Stimulated activated CD8-positive, alpha-beta memory T cell treated with anti-CD3 and anti-CD28 coated beads, Interleukin-4, amount 100 ng/mL, for 4 hours (primary cell): Measurements from ENCODE around the gene PKNOX1.
"Not testable (repeated sequence)": the region's sequence is repeated elsewhere in the genome, so short reads cannot be mapped to it uniquely, and the experiment has no call there.

ENCODE experiments used
- DNase-seq, 2 donors: peaks; one replicate each; pipeline ENCODE4 v3.0.0-alpha.2; 2020; ENCODE audit warnings: low read depth in 2 of 2, low spot score in 1 of 2

Gene PKNOX1

GRCh38 chr21:43044547-43044946 is 70.2 kb downstream of the PKNOX1 start:
- not testable (repeated sequence) for DNase-seq

- DNase-seq, result not testable (repeated sequence)
Measured at GRCh38 chr21:43045165-43045875, 71.0 kb downstream of the PKNOX1 start.

GRCh38 chr21:43045876-43046821 is 71.8 kb downstream of the PKNOX1 start:
- not testable (repeated sequence) for DNase-seq

- not testable (repeated sequence) for DNase-seq
Measured at GRCh38 chr21:43053112-43053511, 78.8 kb downstream of the PKNOX1 start.

- DNase-seq, result not testable (repeated sequence)
Measured at GRCh38 chr21:43062955-43063664, 88.7 kb downstream of the PKNOX1 start.

GRCh38 chr21:43064265-43064917 is 90.0 kb downstream of the PKNOX1 start:
- DNase-seq, result not testable (repeated sequence)

GRCh38 chr21:43065991-43066390 is 91.6 kb downstream of the PKNOX1 start:
- DNase-seq, result not testable (repeated sequence)

- DNase-seq, result not testable (repeated sequence)
Measured at GRCh38 chr21:43066690-43067089, 92.3 kb downstream of the PKNOX1 start.

GRCh38 chr21:43068065-43068464 is 93.7 kb downstream of the PKNOX1 start:
- DNase-seq, result not testable (repeated sequence)

- DNase-seq, result not testable (repeated sequence)
Measured at GRCh38 chr21:43069682-43070081, 95.3 kb downstream of the PKNOX1 start.

- not testable (repeated sequence) for DNase-seq
Measured at GRCh38 chr21:43072742-43073141, 98.4 kb downstream of the PKNOX1 start.

- not testable (repeated sequence) for DNase-seq
Measured at GRCh38 chr21:43074401-43075169, 100.2 kb downstream of the PKNOX1 start.

GRCh38 chr21:43075170-43076022 is 101.0 kb downstream of the PKNOX1 start, which contains the start of gene CBS:
CBS (minus strand) TSS chr21:43075835; CDS start chr21:43072193, 3,642 bp downstream.
- DNase-seq, result not testable (repeated sequence)

- not testable (repeated sequence) for DNase-seq
Measured at GRCh38 chr21:43076023-43076637, 101.8 kb downstream of the PKNOX1 start.

- not testable (repeated sequence) for DNase-seq
Measured at GRCh38 chr21:43076643-43077042, 102.3 kb downstream of the PKNOX1 start.

GRCh38 chr21:43082587-43083300 is 108.4 kb downstream of the PKNOX1 start:
- DNase-seq, result not testable (repeated sequence)
